K562 (cell line): ENCODE measurements around the gene VWA5B1. TPM values are rescaled to one million over a fixed set of nuclear protein-coding genes. Genes with fewer than 3 reads are reported as not detected.

ENCODE experiments used
- ATAC-seq: fragments of 200-7000 bp; cut with Tn5 transposase; 3 replicates; pipeline ENCODE4 v1.9.1; 2020; ENCODE audit warnings: moderate library complexity
- BruUV-seq: library from RNA; stranded (reverse); fragments of 400-500 nt; replicated peaks from 2 replicates; lab custom pipeline; 2021; lab: Mats Ljungman, UMichigan
- CTCF ChIA-PET: fragments of 300-600 bp; formaldehyde crosslinking; extraction: SDS; loops from one replicate; lab custom pipeline; 2021; ENCODE audit warnings: low intra/inter-chr PET ratio; lab: Yijun Ruan, JAX
- POLR2A ChIA-PET: fragments of 300-600, 350-650 bp; sonication (Branson Sonifier 250); formaldehyde crosslinking; extraction: SDS; loops from one replicate; lab custom pipeline; 2021; ENCODE audit warnings: antibody characterized with exemption, inconsistent platforms; lab: Yijun Ruan, JAX
- DNase-seq, 4 experiments: peaks; one replicate each; pipeline versions ENCODE4 v3.0.0 to v3.0.0-alpha.2; 2011 to 2018; ENCODE audit warnings: low spot score in 3 of 4, mixed read lengths in 3 of 4; ENCODE audit errors: extremely low read depth in 1 of 4
- FAIRE-seq: peaks from 2 replicates; lab custom pipeline; 2011; peaks lifted over from hg19 to GRCh38; lab: Jason Lieb, UNC
- H2AFZ ChIP-seq: 2 replicates; pipeline ENCODE4 v1.6.0; 2011; ENCODE audit warnings: low read depth, low read length, control low read depth, inconsistent platforms
- H3K27ac ChIP-seq: fragments of 200-600 bp; 3 replicates; pipeline ENCODE4 v1.8.0; 2011; ENCODE audit warnings: low read depth, mild to moderate bottlenecking, control low read depth, inconsistent platforms, low read length, moderate library complexity, mixed read lengths; ENCODE audit errors: extremely low read depth
- H3K27me3 ChIP-seq, 2 experiments: fragments of 300-600 bp in 1 of 2; 2 replicates in 1 of 2; 3 replicates in 1 of 2; pipeline versions ENCODE4 v1.6.0 to v1.8.0; 2011; ENCODE audit warnings: inconsistent platforms in 2 of 2, low read length in 2 of 2, mild to moderate bottlenecking in 1 of 2, mixed read lengths in 1 of 2, moderate library complexity in 1 of 2; ENCODE audit not compliant: control insufficient read depth in 2 of 2, insufficient read depth in 2 of 2
- H3K36me3 ChIP-seq: fragments of 300-600 bp; 3 replicates; pipeline ENCODE4 v1.8.0; 2011; ENCODE audit warnings: mild to moderate bottlenecking, low read length, inconsistent platforms; ENCODE audit not compliant: control insufficient read depth, insufficient read depth
- H3K4me1 ChIP-seq, 2 experiments: fragments of 200-600 bp in 1 of 2; replicated peaks in 1 of 2; 2 replicates in 1 of 2; 3 replicates in 1 of 2; pipeline versions ENCODE4 v1.5.1 to v1.8.0; 2011; ENCODE audit warnings: inconsistent platforms in 2 of 2, low read length in 2 of 2, mild to moderate bottlenecking in 1 of 2, mixed read lengths in 1 of 2, moderate library complexity in 1 of 2; ENCODE audit not compliant: control insufficient read depth in 2 of 2, insufficient read depth in 2 of 2
- H3K4me2 ChIP-seq: 2 replicates; pipeline ENCODE4 v1.6.1; 2011; ENCODE audit warnings: low read length, control low read depth, inconsistent platforms, mixed read lengths; ENCODE audit not compliant: insufficient read depth
- H3K4me3 ChIP-seq: fragments of 200-600 bp; sonication (generic), shearing (Covaris generic); 2 replicates; pipeline ENCODE4 v1.5.1; 2016; ENCODE audit warnings: control low read depth, inconsistent platforms
- H3K79me2 ChIP-seq: fragments of 200-600 bp; 3 replicates; pipeline ENCODE4 v1.8.0; 2011; ENCODE audit warnings: low read length, inconsistent platforms; ENCODE audit not compliant: control insufficient read depth, insufficient read depth
- H3K9ac ChIP-seq, 2 experiments: 2 replicates each; pipeline versions ENCODE4 v1.6.0 to v1.6.1; 2011; ENCODE audit warnings: low read depth in 2 of 2, low read length in 2 of 2, control low read depth in 1 of 2, inconsistent platforms in 1 of 2, mild to moderate bottlenecking in 1 of 2, mixed read lengths in 1 of 2; ENCODE audit not compliant: insufficient read depth in 1 of 2
- H3K9me1 ChIP-seq: one replicate; pipeline ENCODE4 v1.6.0; 2011; ENCODE audit warnings: inconsistent platforms, mild to moderate bottlenecking, low read length, moderate library complexity; ENCODE audit not compliant: control insufficient read depth, insufficient read depth
- H3K9me3 ChIP-seq: replicated peaks from 2 replicates; pipeline ENCODE4 v1.5.1; 2011; ENCODE audit warnings: low read depth, low read length, inconsistent platforms; ENCODE audit not compliant: control insufficient read depth, insufficient read depth
- H4K20me1 ChIP-seq: replicated peaks from 2 replicates; pipeline ENCODE4 v1.6.1; 2011; ENCODE audit warnings: low read length, inconsistent platforms, mixed read lengths; ENCODE audit not compliant: control insufficient read depth, insufficient read depth
- CBFA2T2 ChIP-seq: fragments of 450-650 bp; conservative IDR thresholded peaks from 2 replicates; pipeline ENCODE4 v1.6.1; 2017; ENCODE audit warnings: mild to moderate bottlenecking
- GATA2 ChIP-seq: sonication (generic); formaldehyde crosslinking; IDR thresholded peaks from 2 replicates; pipeline ENCODE4 v1.4.0; 2020; ENCODE audit warnings: mild to moderate bottlenecking, missing genetic modification reagents
- JUNB ChIP-seq: fragments of 450-650 bp; formaldehyde crosslinking; conservative IDR thresholded peaks from 2 replicates; pipeline ENCODE4 v1.4.0; 2020; ENCODE audit warnings: mild to moderate bottlenecking
- NELFE ChIP-seq: IDR thresholded peaks from 2 replicates; pipeline ENCODE4 v1.6.1; 2011; ENCODE audit warnings: mild to moderate bottlenecking; ENCODE audit not compliant: insufficient read depth, insufficient read length
- NFRKB ChIP-seq: fragments of 450-650 bp; IDR thresholded peaks from 2 replicates; pipeline ENCODE4 v1.6.1; 2016; ENCODE audit warnings: low read depth
- SREBF2 ChIP-seq: sonication (generic); formaldehyde crosslinking; IDR thresholded peaks from 2 replicates; pipeline ENCODE4 v1.4.0; 2020; ENCODE audit warnings: mild to moderate bottlenecking, missing genetic modification reagents
- U2AF1 ChIP-seq: fragments of 200-400 bp; formaldehyde crosslinking; optimal IDR thresholded peaks from 2 replicates; pipeline ENCODE3; 2017; ENCODE audit warnings: mild to moderate bottlenecking, low read depth, low read length, moderate library complexity
- ZFP30 ChIP-seq: fragments of 250-450 bp; sonication (Bioruptor Pico); IDR thresholded peaks from 2 replicates; pipeline ENCODE4 v1.8.0; 2022; ENCODE audit warnings: moderate library complexity, mild to moderate bottlenecking, inconsistent platforms, borderline replicate concordance
- ZNF174 ChIP-seq: fragments of 250-450 bp; sonication (Bioruptor Pico); IDR thresholded peaks from 2 replicates; pipeline ENCODE4 v1.4.0; 2020; ENCODE audit warnings: mild to moderate bottlenecking
- ZNF282 ChIP-seq: sonication (generic); formaldehyde crosslinking; IDR thresholded peaks from 2 replicates; pipeline ENCODE4 v1.8.1; 2023; ENCODE audit warnings: missing genetic modification reagents
- ZNF655 ChIP-seq: fragments of 250-450 bp; sonication (Bioruptor Pico); IDR thresholded peaks from 2 replicates; pipeline ENCODE4 v1.5.0; 2021
- WGBS: fragments of 100-300 bp; shearing (Covaris generic); methylation state at CpG from one replicate; pipeline ENCODE4 v1.1.6; 2016; ENCODE audit warnings: low coverage, mixed read lengths; ENCODE audit not compliant: insufficient coverage; ENCODE audit errors: missing lambda C conversion rate; 5-methylcytosine and 5-hydroxymethylcytosine counted together
- in situ Hi-C: fragments of 300-500 bp; cut with MboI; formaldehyde crosslinking; loops from 4 replicates; pipeline ENCODE4 v1.15.0; 2018; ENCODE audit warnings: inconsistent platforms, mixed read lengths
- intact Hi-C: fragments of 100-400 bp; cut with micrococcal nuclease; formaldehyde crosslinking; loops from 2 replicates; pipeline ENCODE4 v1.14.2; 2022
- polyA plus RNA-seq, 8 experiments: library from polyadenylated mRNA; depleted of rRNA in 4 of 8; stranded (reverse) in 5 of 8; unstranded in 3 of 8; fragments of >200 nt; fragmentation: Nextera tagmentation in 2 of 8; fragmentation: Illumina TruSeq in 1 of 8; extraction: Ambion mirVana in 2 of 8; extraction: Trizol in 1 of 8; gene quantifications; 2 replicates each; pipeline versions ENCODE4 v1.2.1 to v1.2.3, GENCODE V29; 2011 to 2014; ENCODE audit warnings: inconsistent platforms in 1 of 8, missing spikeins in 1 of 8
- total RNA-seq, 7 experiments: library from RNA; depleted of rRNA in 6 of 7; stranded (reverse); fragments of >200 nt in 6 of 7; fragmentation: Illumina TruSeq in 2 of 7; extraction: Trizol in 2 of 7; gene quantifications; 2 replicates each; pipeline versions ENCODE4 v1.2.1 to v1.2.3, GENCODE V29; 2011 to 2021; ENCODE audit warnings: low replicate concordance in 1 of 7
- TF ChIP-seq, protein P1 (sequence below), 2 experiments: fragments of 200-800 bp in 1 of 2; sonication (Bioruptor generic) in 1 of 2; sonication (generic) in 1 of 2; formaldehyde crosslinking in 1 of 2; IDR thresholded peaks in 1 of 2; conservative IDR thresholded peaks in 1 of 2; 2 replicates each; pipeline versions ENCODE4 v1.5.0 to v1.6.1; 2016 to 2020; ENCODE audit warnings: missing compliant biosample characterization in 1 of 2, missing genetic modification characterization in 1 of 2, missing genetic modification reagents in 1 of 2
- TF ChIP-seq, protein P2 (sequence below): fragments of 450-650 bp; IDR thresholded peaks from 2 replicates; pipeline ENCODE4 v1.6.1; 2016; ENCODE audit warnings: borderline replicate concordance

Gene VWA5B1
- total and polyA plus RNA-seq, 9 of the 15 experiments (the other 6 are each of a cell fraction or from before 2014, with no cell fraction given): not detected

DNA sequence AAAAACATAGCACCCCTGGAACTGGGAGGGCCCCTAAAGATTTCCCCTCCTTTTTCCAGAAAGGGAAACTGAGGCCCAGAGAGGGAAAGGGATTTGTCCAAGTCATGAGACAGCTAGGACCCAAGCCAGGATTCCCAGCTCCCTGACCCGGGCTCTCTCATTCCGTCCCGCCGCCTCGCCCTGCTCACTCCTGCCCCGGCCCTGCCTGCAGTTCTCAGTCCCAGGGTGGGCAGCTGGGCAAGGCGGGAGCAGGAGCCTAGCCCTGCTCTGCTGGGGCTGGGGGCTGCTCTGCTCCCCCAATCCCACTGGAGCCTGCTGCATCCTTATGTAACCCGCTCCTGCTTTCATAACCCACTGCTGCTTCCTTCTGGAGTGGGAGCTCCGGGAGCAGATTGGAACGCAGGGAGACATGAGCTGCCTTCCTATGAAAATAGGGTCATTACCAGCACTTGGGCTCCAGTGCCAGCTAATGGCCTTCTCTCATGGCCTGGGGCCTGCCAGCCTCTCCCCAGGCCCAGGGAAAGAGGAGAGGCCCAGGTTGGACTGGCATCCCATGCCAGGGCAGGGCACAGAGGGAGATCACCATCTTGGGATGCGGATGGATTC lies 110.8 kb downstream of the VWA5B1 start:
- Histone ChIP-seq H3K9me1 (no peaks in the 10 kb centered on the region), H3K79me2 (no peaks in the 10 kb centered on the region), H3K27me3 (peaks cover 15 to 37% of the 10 kb centered on the region in 2 experiments), H3K9me3 (no peaks in the 10 kb centered on the region), H3K36me3 (no peaks in the 10 kb centered on the region), H3K9ac (no peak overlapping the region), H3K27ac (no peak overlapping the region), H3K4me2 (no peak overlapping the region), H2AFZ (no peak overlapping the region), H3K4me3 (no peak overlapping the region), H4K20me1 (0 out of 2 replicates have a peak, but pooled peaks cover 13% of the 10 kb centered on the region), H3K4me1 (no peaks in the 10 kb centered on the region; a peak in 1 of 5 replicates)
- FAIRE-seq (no peak), DNase-seq (no peak), ATAC-seq (no peak)
- CTCF ChIA-PET: no interaction called here
- POLR2A ChIA-PET: interaction anchor here (0.6 to 0.9 kb wide), 2 partner anchors 24 to 524 kb away, joined by 3 read pairs; no protein-coding TSS in a partner anchor
- TF ChIP-seq, protein P1, sequence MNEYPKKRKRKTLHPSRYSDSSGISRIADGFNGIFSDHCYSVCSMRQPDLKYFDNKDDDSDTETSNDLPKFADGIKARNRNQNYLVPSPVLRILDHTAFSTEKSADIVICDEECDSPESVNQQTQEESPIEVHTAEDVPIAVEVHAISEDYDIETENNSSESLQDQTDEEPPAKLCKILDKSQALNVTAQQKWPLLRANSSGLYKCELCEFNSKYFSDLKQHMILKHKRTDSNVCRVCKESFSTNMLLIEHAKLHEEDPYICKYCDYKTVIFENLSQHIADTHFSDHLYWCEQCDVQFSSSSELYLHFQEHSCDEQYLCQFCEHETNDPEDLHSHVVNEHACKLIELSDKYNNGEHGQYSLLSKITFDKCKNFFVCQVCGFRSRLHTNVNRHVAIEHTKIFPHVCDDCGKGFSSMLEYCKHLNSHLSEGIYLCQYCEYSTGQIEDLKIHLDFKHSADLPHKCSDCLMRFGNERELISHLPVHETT (CRISPR knock-in tag; conservative IDR thresholded peaks at IDR 0.05 in 1 of 2, IDR thresholded peaks at IDR 0.05 in 1 of 2): no peak
- TF ChIP-seq, protein P2, sequence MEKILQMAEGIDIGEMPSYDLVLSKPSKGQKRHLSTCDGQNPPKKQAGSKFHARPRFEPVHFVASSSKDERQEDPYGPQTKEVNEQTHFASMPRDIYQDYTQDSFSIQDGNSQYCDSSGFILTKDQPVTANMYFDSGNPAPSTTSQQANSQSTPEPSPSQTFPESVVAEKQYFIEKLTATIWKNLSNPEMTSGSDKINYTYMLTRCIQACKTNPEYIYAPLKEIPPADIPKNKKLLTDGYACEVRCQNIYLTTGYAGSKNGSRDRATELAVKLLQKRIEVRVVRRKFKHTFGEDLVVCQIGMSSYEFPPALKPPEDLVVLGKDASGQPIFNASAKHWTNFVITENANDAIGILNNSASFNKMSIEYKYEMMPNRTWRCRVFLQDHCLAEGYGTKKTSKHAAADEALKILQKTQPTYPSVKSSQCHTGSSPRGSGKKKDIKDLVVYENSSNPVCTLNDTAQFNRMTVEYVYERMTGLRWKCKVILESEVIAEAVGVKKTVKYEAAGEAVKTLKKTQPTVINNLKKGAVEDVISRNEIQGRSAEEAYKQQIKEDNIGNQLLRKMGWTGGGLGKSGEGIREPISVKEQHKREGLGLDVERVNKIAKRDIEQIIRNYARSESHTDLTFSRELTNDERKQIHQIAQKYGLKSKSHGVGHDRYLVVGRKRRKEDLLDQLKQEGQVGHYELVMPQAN: no peak
- no peak for TF ChIP-seq NELFE
- TF ChIP-seq CBFA2T2: no peak
- TF ChIP-seq ZFP30 (CRISPR knock-in tag): no peak
- TF ChIP-seq U2AF1: no peak
- TF ChIP-seq NFRKB: no peak
- TF ChIP-seq JUNB (CRISPR knock-in tag): no peak
- TF ChIP-seq ZNF655: no peak
- TF ChIP-seq ZNF282 (CRISPR knock-in tag): no peak
- TF ChIP-seq SREBF2 (CRISPR knock-in tag): no peak
- TF ChIP-seq GATA2 (CRISPR knock-in tag): no peak
- TF ChIP-seq ZNF174 (CRISPR knock-in tag): no peak
- in situ Hi-C loops (no loop called here), intact Hi-C loops (no loop called here)
- WGBS: 13% methylated on average over 11 of the region's 11 CpGs
- no TSS peak for BruUV-seq
